GM18861 (cell line): ENCODE measurements around the gene COPS7A.

Experiments
- ATAC-seq: cut with Tn5 transposase; IDR thresholded peaks from one replicate; pipeline ENCODE4 v1.9.1; 2021; ENCODE audit not compliant: unreplicated experiment

Gene COPS7A

DNA sequence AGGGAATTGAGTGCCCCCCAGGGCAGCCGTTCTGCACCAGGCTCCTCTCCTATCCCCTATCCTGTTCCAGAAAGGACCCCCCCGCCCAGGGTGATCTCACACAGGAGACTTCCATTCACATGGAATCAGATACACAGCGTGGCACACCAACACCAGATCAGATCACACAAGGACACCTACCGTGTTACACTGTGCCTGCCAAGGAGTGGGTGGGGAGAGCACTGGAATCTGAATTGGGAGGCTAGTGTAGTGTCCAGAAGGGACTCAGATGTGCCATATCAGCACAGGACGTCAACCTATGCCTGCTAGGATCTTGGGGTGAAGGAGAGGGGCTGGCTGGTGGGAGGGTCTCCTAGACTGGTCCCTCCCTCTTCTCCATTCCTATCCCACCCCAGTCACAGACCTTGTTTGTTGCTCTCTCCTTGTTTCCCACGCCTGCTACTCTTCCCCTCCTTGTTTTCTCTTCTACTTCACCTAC, 44.6 kb downstream of the COPS7A start:
- no peak for ATAC-seq

DNA sequence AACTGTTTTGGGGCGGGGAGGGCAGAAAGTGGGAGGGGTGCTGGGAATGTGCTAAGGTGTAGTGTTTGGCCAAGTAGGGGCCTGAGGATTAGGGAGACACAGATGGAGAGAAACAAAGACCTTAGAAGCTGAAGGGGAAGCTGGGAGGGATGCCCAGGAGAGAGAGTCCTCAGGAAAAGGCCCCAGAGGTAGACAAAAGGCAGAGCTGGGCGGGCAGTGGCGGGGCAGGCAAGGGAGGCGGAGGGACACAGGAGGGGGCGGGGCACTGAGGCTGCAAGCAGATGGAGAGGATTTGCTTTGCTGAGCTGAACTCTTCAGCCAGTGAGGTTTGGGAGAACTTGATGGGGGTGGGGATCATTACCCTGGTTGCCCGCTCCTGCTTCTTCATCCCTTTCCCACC, 45.1 kb downstream of the COPS7A start:
- ATAC-seq, result no peak

DNA sequence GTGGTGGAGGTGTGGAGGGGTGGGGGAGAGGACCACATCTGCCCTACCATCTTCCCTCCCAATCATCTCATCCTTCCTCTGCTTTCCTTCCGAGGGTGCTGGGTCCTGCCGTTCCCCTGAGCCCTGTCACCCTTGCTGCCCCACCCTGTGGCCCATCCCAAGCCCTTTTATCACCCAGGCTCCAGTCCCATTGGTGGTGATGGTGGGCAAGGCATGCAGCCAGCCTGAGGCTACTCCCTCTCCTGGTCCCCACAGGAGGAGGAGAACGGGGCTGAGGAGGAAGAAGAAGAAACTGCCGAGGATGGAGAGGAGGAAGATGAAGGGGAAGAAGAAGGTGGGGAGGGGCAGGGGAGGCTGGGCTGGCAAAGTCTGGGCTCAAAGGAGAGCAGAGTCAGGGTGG, 45.8 kb downstream of the COPS7A start:
- no peak for ATAC-seq

DNA sequence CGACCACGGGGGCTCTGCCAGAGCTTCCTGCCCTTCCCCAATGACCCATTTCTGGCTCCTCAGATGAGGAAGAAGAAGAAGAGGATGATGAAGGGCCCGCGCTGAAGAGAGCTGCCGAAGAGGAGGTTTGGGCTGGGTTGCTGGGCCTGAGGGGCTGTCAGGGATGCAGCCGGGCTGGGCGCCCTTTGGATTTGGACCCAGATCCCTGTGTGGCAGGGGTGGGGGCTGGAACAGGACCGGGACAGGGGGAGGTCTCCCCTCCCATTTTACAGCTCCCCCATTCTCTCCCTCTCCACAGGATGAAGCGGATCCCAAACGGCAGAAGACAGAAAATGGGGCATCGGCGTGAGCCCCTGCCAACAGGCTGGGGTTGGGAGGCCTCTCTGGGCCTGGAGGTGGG, 46.2 kb downstream of the COPS7A start:
- no peak for ATAC-seq

DNA sequence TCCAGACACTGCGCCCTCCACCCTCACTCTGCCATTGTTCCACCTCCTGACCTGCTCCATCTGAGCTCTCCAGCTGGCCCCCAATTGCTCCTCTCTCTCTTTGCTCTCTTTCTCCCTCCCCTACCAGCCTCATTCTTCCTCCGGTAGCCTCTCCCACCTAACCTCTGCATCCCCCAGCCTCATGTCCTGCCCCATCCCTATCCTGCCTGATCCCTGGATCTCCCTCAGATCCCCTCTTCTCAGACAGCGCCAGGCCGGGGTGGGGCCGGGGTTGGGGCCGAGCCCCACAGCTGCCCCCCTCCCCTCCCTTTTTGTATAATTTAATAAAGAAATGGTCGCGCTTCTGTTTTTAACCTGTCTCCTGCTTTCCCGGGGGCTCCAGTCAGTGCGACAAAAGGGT, 46.8 kb downstream of the COPS7A start:
- ATAC-seq, result no peak

DNA sequence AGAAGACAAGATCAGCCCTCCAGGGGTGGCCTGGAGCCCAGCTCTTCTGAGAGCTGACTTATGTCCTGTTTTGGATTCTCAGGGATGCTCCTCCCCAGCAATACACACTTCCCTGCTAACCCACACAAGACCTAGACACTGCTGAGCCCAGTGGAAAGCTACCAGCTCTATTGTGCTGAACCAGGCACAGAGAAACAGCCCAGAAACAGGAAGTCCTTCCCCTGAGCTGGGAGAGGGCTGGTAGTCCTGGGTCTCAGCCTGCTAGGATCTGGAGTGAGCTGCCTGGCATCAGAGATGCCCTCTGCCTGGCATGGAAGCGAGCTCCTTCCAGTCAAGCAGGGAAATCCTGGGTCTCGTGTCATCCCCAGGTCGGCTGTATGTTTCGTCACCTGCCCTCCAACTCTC, 47.2 kb downstream of the COPS7A start:
- ATAC-seq, result no peak

DNA sequence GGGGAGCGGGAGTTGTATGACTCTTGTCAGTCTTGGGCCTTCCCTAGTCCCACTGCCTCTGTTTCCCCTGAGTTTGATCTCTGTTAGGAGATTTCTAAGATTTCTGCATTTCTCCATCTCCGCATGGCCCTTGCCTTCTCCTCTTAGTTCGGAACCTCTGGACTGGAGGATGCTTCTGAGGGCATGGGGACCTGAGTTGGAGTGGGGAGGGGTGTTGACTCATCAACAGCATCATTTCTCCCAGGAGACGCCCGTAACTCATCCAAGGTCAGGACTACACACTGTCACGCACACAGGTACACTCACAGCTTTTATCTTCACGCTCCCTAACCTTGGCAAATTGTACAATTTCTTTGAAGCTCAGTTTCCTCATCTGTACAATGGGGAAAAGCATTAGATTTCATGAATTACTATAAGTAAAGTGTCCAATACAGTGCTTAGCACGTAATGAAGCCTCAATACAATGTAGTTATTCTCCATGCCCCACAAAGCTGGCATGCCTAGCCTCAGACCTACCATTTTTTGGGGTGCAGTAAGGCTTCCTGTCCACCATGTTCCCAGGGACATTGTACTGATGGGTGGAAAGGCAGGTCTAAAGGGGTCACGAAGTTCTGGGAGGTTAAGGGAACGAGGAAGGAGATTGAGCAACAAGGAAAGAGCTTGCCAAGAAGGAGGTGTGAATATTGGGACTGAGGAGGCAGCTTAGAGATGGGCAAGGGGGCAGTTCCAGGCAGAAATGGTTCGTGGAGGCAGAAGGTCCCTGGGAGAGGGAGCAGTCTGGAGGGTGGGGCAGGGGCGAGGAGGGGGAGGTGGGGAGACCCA, 47.9 kb downstream of the COPS7A start:
- no peak for ATAC-seq

DNA sequence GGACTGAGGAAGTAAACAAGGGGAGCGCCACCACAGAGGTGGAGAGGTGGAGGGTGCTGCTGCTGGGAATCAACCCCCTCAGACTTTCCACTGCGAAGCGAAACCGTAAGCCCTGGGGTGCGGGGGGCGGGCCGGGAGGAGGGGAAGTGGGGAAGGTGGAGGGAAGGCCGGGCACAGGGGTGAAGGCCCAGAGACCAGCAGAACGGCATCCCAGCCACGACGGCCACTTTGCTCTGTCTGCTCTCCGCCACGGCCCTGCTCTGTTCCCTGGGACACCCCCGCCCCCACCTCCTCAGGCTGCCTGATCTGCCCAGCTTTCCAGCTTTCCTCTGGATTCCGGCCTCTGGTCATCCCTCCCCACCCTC, 48.5 kb downstream of the COPS7A start, which contains the start of gene LAG3:
Gene LAG3 (plus strand): TSS at position 190 of the 365 bp plus-strand sequence. CDS start 333 bp downstream, outside the sequence.
- ATAC-seq, result no peak

DNA sequence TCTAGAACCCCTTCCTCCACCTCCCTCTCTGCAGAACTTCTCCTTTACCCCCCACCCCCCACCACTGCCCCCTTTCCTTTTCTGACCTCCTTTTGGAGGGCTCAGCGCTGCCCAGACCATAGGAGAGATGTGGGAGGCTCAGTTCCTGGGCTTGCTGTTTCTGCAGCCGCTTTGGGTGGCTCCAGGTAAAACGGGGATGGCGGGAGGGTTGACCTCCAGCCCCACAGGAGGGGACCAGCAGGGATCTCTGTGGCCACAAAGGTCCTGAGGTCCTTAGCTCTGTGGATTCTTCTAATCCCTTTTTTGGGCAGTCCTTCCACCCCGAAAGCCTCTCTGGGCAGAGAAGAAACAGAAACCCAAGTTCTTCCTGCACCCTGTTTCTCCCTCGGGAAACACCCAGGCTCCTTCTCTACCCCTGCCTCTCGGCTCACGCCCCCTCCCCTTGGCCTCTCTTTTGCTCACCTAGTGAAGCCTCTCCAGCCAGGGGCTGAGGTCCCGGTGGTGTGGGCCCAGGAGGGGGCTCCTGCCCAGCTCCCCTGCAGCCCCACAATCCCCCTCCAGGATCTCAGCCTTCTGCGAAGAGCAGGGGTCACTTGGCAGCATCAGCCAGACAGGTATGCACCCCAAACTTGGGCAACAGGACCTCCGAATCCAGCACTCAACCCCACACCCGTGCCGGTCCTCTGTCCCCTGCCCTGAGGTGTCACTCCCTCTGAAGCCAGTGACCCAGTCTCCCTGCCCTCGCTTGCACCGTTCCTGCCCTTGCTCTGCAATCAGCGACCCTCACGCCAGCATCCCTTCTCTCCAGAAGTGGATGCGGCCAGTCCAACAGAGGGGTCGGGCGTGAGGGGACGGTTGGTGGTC, 49.1 kb downstream of the COPS7A start:
- ATAC-seq, result no peak

DNA sequence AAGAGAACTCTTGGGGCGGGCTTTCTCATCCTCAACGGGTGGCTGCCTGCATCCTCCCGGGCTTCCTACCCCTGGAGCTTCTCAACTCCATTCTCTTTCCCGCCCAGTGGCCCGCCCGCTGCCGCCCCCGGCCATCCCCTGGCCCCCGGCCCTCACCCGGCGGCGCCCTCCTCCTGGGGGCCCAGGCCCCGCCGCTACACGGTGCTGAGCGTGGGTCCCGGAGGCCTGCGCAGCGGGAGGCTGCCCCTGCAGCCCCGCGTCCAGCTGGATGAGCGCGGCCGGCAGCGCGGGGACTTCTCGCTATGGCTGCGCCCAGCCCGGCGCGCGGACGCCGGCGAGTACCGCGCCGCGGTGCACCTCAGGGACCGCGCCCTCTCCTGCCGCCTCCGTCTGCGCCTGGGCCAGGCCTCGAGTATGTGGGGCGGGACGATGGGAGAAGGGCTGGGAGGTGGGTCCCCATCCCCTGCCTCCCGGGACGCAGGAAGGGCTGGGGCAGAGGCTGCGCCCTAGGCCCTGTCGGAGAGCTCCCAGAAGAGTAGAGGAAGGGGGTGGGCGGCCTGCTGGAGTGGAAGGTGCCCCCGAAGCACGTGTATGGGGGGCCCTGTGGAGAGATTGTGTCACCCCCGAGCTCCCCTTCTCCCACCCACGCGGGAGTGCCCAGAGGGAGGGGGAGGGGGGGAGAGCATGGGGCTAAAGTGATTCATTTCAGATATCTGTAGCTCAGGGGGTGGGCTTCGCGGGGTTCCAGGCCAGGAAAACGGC, 49.9 kb downstream of the COPS7A start:
- no peak for ATAC-seq

DNA sequence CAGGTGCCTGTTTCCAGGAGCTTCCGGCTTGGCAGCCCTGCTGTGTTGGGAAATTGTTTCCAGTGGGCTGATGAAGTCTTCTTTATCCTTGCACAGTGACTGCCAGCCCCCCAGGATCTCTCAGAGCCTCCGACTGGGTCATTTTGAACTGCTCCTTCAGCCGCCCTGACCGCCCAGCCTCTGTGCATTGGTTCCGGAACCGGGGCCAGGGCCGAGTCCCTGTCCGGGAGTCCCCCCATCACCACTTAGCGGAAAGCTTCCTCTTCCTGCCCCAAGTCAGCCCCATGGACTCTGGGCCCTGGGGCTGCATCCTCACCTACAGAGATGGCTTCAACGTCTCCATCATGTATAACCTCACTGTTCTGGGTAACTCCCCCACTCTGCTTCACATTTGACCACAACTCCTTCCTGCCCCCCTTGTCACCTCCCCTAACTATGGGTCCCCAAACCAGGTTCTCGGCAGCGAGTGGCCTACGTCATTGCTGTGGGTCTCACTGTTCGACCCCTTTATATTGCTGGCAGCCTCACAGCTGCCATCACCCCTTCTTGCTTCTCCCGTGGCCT, 50.7 kb downstream of the COPS7A start:
- ATAC-seq, result no peak

DNA sequence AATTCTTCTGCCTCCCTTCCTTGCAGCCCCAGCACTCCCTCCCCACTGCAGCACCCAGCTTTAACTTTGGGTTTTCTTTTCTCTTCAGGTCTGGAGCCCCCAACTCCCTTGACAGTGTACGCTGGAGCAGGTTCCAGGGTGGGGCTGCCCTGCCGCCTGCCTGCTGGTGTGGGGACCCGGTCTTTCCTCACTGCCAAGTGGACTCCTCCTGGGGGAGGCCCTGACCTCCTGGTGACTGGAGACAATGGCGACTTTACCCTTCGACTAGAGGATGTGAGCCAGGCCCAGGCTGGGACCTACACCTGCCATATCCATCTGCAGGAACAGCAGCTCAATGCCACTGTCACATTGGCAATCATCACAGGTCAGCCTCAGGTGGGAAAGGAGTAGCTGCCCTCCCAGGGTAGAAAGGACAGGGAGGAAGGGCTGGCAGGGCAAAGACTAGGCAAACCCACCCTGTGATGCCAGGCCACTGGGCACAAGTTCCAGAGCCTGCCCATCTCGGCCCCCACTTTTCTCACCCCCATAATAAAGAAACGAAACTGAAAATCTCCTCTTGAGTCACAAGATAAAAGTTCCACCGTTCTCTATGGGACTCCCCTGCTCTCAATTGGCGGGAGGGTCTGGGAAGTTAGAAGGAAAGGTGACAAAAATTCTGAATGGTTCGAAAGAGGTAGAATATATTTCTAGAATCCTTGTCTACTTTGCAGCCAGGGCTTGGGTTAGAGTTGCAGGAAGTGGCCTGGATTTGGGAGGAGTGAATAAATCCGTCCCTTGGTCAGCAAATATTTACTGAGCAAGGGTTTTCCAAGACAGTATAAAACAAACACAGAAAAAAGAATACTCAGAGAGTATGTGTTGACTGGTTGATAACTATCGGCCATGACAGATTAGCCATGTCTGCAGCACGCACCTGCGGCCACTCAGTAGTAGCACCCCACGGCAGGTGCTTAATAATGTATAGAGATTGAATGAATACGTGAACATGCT, 51.6 kb downstream of the COPS7A start:
- no peak for ATAC-seq

DNA sequence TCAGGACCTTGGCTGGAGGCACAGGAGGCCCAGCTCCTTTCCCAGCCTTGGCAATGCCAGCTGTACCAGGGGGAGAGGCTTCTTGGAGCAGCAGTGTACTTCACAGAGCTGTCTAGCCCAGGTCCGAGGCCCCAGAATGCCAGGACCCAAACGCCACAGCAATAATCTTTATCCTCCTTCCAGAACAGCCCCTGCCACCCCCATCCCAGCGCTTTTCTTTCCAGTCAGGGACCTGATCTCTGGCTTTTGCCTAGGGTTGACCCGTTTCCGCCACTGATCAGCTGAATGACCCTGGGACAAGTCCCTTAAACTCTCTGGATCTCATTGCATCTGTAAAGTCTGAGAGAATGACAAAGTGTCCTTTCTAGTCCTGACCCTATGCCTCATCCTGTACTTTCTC, 53.5 kb downstream of the COPS7A start:
- no peak for ATAC-seq

DNA sequence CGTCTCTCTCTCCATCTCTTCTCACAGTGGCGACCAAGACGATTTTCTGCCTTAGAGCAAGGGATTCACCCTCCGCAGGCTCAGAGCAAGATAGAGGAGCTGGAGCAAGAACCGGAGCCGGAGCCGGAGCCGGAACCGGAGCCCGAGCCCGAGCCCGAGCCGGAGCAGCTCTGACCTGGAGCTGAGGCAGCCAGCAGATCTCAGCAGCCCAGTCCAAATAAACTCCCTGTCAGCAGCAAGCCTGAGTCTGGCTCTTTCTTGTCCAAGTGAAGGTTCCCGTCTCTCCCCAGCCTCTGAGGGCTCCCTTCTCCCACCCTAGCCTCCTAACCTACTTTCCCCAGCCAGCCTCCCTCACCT, 54.3 kb downstream of the COPS7A start:
- ATAC-seq, result no peak

DNA sequence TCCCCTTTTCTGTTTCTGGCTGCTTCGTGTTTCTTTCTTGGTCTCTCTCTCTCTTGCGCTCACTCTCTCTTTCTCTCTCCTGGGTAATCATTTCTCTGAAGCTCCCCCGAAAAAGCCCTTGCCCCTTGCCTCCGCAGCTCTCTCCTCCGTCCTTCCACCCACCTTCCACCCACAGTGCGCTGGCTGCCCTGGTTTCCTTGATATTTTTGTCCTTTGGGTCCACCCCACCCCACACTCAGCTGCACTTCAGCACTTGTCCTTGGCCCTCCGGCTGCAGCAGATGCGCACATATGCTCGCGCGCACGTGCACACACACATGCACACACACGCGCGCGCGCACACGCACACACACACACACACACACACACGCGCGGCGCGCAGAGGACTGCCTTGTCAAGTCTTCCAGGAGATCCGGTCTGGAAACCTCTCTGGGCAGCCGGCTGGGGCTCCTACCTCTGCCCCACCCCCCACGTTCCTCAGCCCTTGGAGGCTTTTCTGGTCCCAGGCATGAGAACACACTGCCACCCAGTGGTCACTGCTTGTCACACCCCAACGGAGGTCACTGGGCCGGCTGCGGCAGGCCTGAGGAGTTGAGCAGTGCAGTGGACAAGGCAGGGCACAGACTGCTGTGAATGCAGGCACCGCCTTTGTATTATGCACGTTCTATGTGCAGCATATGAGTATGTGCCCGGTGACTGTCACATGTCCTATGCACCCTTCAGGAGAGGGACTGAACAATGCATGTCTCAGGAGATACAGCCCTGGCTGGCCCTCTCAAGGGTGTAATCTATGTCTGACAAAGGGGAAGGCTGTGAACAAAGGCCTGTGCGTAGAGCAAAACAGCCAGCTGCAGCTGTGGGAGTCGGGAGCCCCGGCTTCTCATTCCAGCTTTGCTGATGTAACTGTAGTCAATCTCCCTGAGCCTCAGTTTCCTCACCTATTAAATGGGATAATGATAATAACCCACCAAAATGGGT, 55.0 kb downstream of the COPS7A start:
- peak; percentile 62 for ATAC-seq

DNA sequence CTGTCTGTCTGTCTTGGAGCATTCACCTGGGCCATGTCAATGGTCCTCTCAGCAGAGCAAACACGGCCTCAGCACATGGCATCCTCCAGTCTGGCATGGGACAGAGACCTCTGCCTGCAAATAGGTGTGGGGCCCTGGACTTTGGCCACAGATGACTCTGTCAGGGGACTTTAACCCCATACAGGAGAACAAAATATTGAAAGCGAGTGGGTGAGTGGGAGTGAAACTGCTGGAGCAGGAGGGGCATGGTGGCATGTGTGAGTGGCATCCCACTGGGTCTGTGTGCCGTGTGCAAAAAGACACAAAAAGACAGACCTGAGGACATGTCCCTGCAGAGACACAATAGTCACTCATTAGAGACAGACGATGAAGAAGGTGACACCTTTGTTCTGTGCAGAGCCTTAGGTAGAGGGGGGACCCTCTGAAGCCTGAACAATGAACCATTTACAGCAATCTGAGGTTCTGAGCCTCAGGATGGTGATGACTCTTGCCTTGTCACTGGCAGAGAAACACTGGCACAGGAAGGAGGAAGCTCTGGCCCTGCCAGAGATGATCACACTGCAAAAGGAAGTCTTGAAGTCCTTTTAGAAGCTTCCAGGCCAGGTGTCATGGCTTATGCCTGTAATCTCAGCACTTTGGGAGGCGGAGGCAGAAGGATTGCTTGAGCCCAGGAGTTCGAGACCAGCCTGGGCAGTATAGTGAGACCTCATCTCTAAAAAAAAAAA, 56.0 kb downstream of the COPS7A start:
- ATAC-seq, result no peak

DNA sequence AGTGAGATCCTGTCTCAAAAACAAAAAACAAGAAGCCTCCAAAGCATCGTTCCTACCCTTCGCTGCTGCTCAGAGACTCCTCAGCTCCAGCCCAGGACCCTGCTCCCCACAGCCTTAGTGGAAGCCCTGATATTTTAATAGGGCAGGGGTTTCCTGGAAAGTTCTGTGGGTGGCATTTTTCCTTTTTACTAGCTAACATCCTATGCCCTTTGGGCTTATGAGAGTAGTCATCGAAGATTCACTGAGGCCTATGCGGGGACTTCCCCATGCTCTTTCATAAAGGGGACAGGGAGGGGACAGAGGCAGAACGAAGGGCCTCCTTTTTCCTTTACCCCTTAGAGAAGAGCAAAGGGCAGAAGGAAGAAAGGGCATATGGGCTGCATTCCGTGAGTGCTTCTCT, 56.7 kb downstream of the COPS7A start:
- no peak for ATAC-seq
